Measurements from ENCODE around the gene PLXDC2.

- TF ChIP-seq CTCF (IDR thresholded peaks at IDR 0.05) = no peak
- TF ChIP-seq POLR2A (IDR thresholded peaks at IDR 0.05) = no peak
Measured at GRCh38 chr10:19777806-19778205, 38.4 kb upstream of the PLXDC2 start.

Measured in Peyer's patch (tissue), 4 donors.